Fibroblast of the aortic adventitia (primary cell): ENCODE measurements around the gene PRR20B. TPM values are rescaled to one million over a fixed set of nuclear protein-coding genes. Genes with fewer than 3 reads are reported as not detected.
"Not testable (repeated sequence)": the region's sequence is repeated elsewhere in the genome, so short reads cannot be mapped to it uniquely, and the experiment has no call there.

Source experiments
- DNase-seq: peaks from one replicate; pipeline ENCODE4 v3.0.0-alpha.2; 2010; ENCODE audit warnings: low read depth
- H3K4me3 ChIP-seq: 2 replicates; pipeline ENCODE4 v1.5.1; 2011; ENCODE audit warnings: low read depth, mild to moderate bottlenecking, control low read depth, low read length, moderate library complexity
- small RNA-seq: library from RNA; depleted of rRNA; stranded (forward); fragments of <200 nt; gene quantifications from one replicate; pipeline ENCODE3, GENCODE V24; 2012
- total RNA-seq: library from RNA; depleted of rRNA; stranded (reverse); fragments of >200 nt; gene quantifications from 2 replicates; pipeline ENCODE4 v1.2.3, GENCODE V29; 2012; ENCODE audit warnings: low replicate concordance
- TF ChIP-seq, protein P1 (sequence below): IDR thresholded peaks from 2 replicates; pipeline ENCODE4 v1.5.1; 2011; ENCODE audit warnings: mild to moderate bottlenecking, low read length, control low read depth, inconsistent platforms; ENCODE audit not compliant: insufficient read depth

PRR20B gene
- total RNA-seq, 1 donor: not detected

DNA sequence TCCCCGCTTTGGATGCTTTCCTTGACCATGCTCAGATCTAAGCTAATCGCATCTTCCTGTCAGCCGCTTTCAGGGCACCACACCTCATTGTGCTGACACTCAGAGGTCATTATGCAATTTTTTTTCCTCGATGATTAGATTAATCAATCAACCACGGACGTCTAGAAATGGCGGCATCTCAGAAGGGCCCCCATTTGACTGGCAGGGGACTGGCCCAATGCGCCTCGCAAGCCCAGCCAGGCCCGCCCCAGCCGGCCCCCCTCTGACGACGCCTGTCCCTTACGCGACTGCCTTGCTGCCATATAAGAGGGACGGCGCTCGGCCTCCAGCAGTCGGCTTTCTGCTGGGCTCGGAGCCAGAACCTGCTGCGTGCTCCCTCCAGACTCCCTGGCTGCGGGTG lies 13.0 kb downstream of the PRR20B start, which contains the start of gene PRR20D:
PRR20D (plus strand) TSS at position 301 of the 400 bp plus-strand sequence. CDS start 387 bp downstream, outside the sequence.
- DNase-seq, H3K4me3 ChIP-seq: not testable (repeated sequence)

DNA sequence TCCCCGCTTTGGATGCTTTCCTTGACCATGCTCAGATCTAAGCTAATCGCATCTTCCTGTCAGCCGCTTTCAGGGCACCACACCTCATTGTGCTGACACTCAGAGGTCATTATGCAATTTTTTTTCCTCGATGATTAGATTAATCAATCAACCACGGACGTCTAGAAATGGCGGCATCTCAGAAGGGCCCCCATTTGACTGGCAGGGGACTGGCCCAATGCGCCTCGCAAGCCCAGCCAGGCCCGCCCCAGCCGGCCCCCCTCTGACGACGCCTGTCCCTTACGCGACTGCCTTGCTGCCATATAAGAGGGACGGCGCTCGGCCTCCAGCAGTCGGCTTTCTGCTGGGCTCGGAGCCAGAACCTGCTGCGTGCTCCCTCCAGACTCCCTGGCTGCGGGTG lies 19.6 kb downstream of the PRR20B start, which contains the start of gene PRR20E:
PRR20E (plus strand) TSS at position 301 of the 400 bp plus-strand sequence. CDS start 387 bp downstream, outside the sequence.
- DNase-seq, H3K4me3 ChIP-seq: not testable (repeated sequence)

DNA sequence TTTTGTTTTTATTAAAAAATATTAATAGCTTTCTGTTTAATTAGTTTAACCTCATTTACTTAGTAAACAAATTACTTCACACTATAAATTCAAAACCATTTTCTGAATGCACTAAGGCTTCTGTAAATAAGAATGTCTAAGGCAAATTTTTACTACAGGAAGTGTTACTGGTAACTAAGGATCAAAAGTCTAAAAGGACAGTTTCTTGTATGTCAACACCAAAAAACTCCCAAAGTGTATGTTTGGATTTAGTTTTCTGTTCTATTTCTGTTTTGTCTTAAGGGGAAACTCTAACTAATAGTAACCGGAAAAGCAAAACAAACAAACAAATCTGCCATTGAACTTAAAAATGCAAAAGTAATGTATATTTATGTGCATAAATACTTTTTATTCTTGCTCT lies 44.4 kb downstream of the PRR20B start:
- TF ChIP-seq, protein P1, sequence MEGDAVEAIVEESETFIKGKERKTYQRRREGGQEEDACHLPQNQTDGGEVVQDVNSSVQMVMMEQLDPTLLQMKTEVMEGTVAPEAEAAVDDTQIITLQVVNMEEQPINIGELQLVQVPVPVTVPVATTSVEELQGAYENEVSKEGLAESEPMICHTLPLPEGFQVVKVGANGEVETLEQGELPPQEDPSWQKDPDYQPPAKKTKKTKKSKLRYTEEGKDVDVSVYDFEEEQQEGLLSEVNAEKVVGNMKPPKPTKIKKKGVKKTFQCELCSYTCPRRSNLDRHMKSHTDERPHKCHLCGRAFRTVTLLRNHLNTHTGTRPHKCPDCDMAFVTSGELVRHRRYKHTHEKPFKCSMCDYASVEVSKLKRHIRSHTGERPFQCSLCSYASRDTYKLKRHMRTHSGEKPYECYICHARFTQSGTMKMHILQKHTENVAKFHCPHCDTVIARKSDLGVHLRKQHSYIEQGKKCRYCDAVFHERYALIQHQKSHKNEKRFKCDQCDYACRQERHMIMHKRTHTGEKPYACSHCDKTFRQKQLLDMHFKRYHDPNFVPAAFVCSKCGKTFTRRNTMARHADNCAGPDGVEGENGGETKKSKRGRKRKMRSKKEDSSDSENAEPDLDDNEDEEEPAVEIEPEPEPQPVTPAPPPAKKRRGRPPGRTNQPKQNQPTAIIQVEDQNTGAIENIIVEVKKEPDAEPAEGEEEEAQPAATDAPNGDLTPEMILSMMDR: no peak
- H3K4me3 ChIP-seq: no peak overlapping the region
- no peak for DNase-seq

Small RNA genes within 50 kb of the gene (small RNA-seq; reads per million reads assigned to genes)
- not detected for gene PRR20FP

Other genes with a start within 250 kb of the PRR20B start
- not detected in 2 replicates for gene PRR20A, start 6.6 kb upstream of the PRR20B start, total RNA-seq
- gene PRR20C, start 6.6 kb downstream of the PRR20B start, total RNA-seq: 0.16 TPM in 1 of 2 replicates, not detected in the other
- gene PRR20D, start 13.1 kb downstream of the PRR20B start, total RNA-seq: not detected in 2 replicates
- not detected in 2 replicates for gene PRR20E, start 19.7 kb downstream of the PRR20B start, total RNA-seq